Measurements from ENCODE around the gene KAZN. TPM values are rescaled to one million over a fixed set of nuclear protein-coding genes. Genes with fewer than 3 reads are reported as not detected.

The KAZN gene
- total and polyA plus RNA-seq, 2 of the 8 experiments (the other 6 are each of a cell fraction or from before 2014, with no cell fraction given): 3.7 to 11.8 TPM

DNA sequence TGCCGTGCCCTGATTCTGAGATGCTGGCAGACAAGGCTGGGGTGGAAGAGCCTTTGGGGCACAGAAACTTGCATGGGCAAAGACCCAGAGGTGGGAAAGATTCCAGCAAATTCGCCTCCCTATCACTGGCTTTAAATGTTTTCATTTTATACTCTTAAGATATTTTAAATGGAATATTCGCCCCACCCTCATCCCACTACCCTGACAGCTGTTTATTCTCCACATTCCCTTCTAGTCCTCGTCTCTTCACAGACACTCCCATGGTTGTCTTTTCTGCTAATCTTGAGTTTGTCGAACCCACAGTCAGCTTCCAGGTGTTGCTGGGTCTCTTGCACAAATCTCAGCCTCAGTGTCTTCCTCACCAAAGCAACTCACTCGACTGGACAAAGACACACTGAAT, 245.0 kb downstream of the KAZN start:
- CTCF ChIA-PET (ENCODE audit: partially characterized antibody): no interaction called here

More for the DNA sequence above, 245.0 kb downstream of the KAZN start:
- Histone ChIP-seq H2BK5ac (ENCODE audit: low read depth, low read length) (no peak overlapping the region), H2BK15ac (ENCODE audit: low read length) (no peak overlapping the region), H3K4me2 (ENCODE audit: insufficient read depth in 1 of 2, low read depth in 2 of 2, low read length in 2 of 2) (no peak overlapping the region), H3K56ac (replicated peaks; ENCODE audit: insufficient read length, low read depth, low read length) (no peak overlapping the region), H3K79me1 (ENCODE audit: low read depth, low read length) (no peaks in the 10 kb centered on the region; the same call in 1 of the 2 replicates), H3K9me3 (ENCODE audit: insufficient read depth in 2 of 2, low read depth in 1 of 2, low read length in 1 of 2) (peaks cover 10 to 13% of the 10 kb centered on the region in 2 experiments), H2BK20ac (ENCODE audit: low read length) (no peak overlapping the region), H3K4ac (replicated peaks; ENCODE audit: insufficient read length, low read depth, low read length) (no peak overlapping the region), H4K8ac (ENCODE audit: extremely low read depth, insufficient read depth, low read length) (no peak overlapping the region), H4K91ac (replicated peaks; ENCODE audit: insufficient read length, low read length) (no peak overlapping the region), H3K27ac (ENCODE audit: low read depth, low read length) (no peak overlapping the region), H3K4me3 (ENCODE audit: extremely low read depth in 1 of 4, insufficient read depth in 2 of 4, low read depth in 3 of 4, low read length in 4 of 4) (no peak overlapping the region), H4K20me1 (replicated peaks in 1 of 2; ENCODE audit: control insufficient read depth in 1 of 2, insufficient read depth in 2 of 2, low read length in 2 of 2) (no peaks in the 10 kb centered on the region), H3K14ac (ENCODE audit: insufficient read length) (no peak overlapping the region), H3K18ac (ENCODE audit: extremely low read depth, low read length) (no peak overlapping the region), H2BK12ac (ENCODE audit: low read depth, low read length) (no peak overlapping the region), H2BK120ac (replicated peaks; ENCODE audit: low read depth, low read length) (no peak overlapping the region), H3K36me3 (ENCODE audit: control insufficient read depth in 2 of 4, insufficient read depth in 4 of 4, low read length in 3 of 4) (no peaks in the 10 kb centered on the region), H3K9ac (replicated peaks in 1 of 4; ENCODE audit: extremely low read depth in 1 of 4, low read depth in 3 of 4, low read length in 3 of 4) (no peak overlapping the region), H2AK5ac (ENCODE audit: low read depth, low read length) (no peak overlapping the region), H3K23ac (ENCODE audit: insufficient read length) (no peak overlapping the region), H4K5ac (ENCODE audit: insufficient read length, low read depth, low read length) (no peak overlapping the region), H2AFZ (ENCODE audit: low read length) (no peak overlapping the region), H3K79me2 (ENCODE audit: control insufficient read depth in 1 of 2, insufficient read depth in 2 of 2, low read length in 2 of 2) (0 out of 4 replicates have a peak, but pooled peaks cover 0 to 3% of the 10 kb centered on the region in 2 experiments), H3K23me2 (ENCODE audit: low read depth, low read length) (peaks cover 9% of the 10 kb centered on the region; the same call in 1 of the 2 replicates), H3K4me1 (replicated peaks in 1 of 4; ENCODE audit: control insufficient read depth in 3 of 4, insufficient read depth in 4 of 4, low read length in 3 of 4) (no peaks in the 10 kb centered on the region), H3K27me3 (replicated peaks in 1 of 4; ENCODE audit: control insufficient read depth in 3 of 4, extremely low read depth in 1 of 4, insufficient read depth in 3 of 4, low read length in 3 of 4) (no peaks in the 10 kb centered on the region)
- DNase-seq (ENCODE audit: low read depth in 1 of 2, low spot score in 2 of 2): no peak
- POLR2A ChIA-PET (ENCODE audit: partially characterized antibody): no interaction called here
- TF ChIP-seq YY1 (IDR thresholded peaks at IDR 0.05; ENCODE audit: low read depth, low read length) (no peak), TEAD4 (IDR thresholded peaks at IDR 0.05; ENCODE audit: low read depth, low read length) (no peak)
- FAIRE-seq: no peak
- 88% methylated on average over 6 of the region's 6 CpGs; no CpG with 5 or more reads in 1 of the 2 experiments for WGBS, 2 experiments (ENCODE audit: extremely low coverage in 1 of 2, insufficient coverage in 1 of 2, insufficient read length in 1 of 2, insufficient replicate concordance in 2 of 2, low coverage in 1 of 2, low lambda C conversion rate in 2 of 2, missing lambda C conversion rate in 1 of 2)
